SK-N-MC (cell line): ENCODE data around the gene PTPRJ.
"Not testable (repeated sequence)": the region's sequence is repeated elsewhere in the genome, so short reads cannot be mapped to it uniquely, and the experiment has no call there.

ENCODE experiments used
- DNase-seq: peaks from one replicate; pipeline ENCODE4 v3.0.0-alpha.2; 2011; ENCODE audit warnings: low read depth, low spot score
- H3K27ac ChIP-seq: fragments of 200-600 bp; sonication (generic); 2 replicates; pipeline ENCODE4 v1.5.1; 2016; ENCODE audit warnings: mixed run types
- H3K36me3 ChIP-seq: fragments of 200-600 bp; sonication (generic); 2 replicates; pipeline ENCODE4 v1.6.1; 2017; ENCODE audit warnings: antibody characterized with exemption, low read length, mixed read lengths; ENCODE audit not compliant: insufficient read depth
- H3K4me3 ChIP-seq: fragments of 200-600 bp; sonication (generic); 2 replicates; pipeline ENCODE4 v1.5.1; 2016
- H3K9ac ChIP-seq: fragments of 200-600 bp; sonication (generic); 2 replicates; pipeline ENCODE4 v1.8.0; 2017; ENCODE audit warnings: mixed run types, mixed read lengths; ENCODE audit not compliant: insufficient read length
- H3K9me3 ChIP-seq: fragments of 200-600 bp; sonication (generic); 2 replicates; pipeline ENCODE4 v1.6.1; 2017; ENCODE audit warnings: low read depth, mild to moderate bottlenecking, antibody characterized with exemption, low read length, moderate library complexity, mixed read lengths
- EZH2 ChIP-seq: fragments of 200-600 bp; sonication (generic); IDR thresholded peaks from one replicate; pipeline ENCODE4 v1.6.1; 2017; ENCODE audit warnings: antibody characterized with exemption
- FOXP2 ChIP-seq: optimal IDR thresholded peaks from 2 replicates; pipeline ENCODE3; 2011; ENCODE audit warnings: mild to moderate bottlenecking, moderate library complexity; ENCODE audit not compliant: insufficient read depth; ENCODE audit errors: extremely low read length, control extremely low read depth
- POLR2AphosphoS5 ChIP-seq: IDR thresholded peaks from 2 replicates; pipeline ENCODE4 v1.6.1; 2012; ENCODE audit warnings: mild to moderate bottlenecking, low read depth, low read length, borderline replicate concordance

PTPRJ gene

GRCh38 chr11:47946682-47947559, 33.4 kb upstream of the PTPRJ start:
- H3K27ac ChIP-seq = no peak overlapping the region
- no peak overlapping the region for H3K4me3 ChIP-seq
- no peaks in the 10 kb centered on the region for H3K9me3 ChIP-seq
- no peak for DNase-seq
- no peak overlapping the region for H3K9ac ChIP-seq
- TF ChIP-seq EZH2 (no peak), POLR2AphosphoS5 (no peak), FOXP2 (no peak)
- no peaks in the 10 kb centered on the region for H3K36me3 ChIP-seq

GRCh38 chr11:47948137-47948536, 32.2 kb upstream of the PTPRJ start:
- TF ChIP-seq POLR2AphosphoS5 = no peak
- no peak for TF ChIP-seq EZH2
- no peak for TF ChIP-seq FOXP2
- no peaks in the 10 kb centered on the region for H3K9me3 ChIP-seq
- no peak overlapping the region for H3K27ac ChIP-seq
- no peak for DNase-seq
- H3K36me3 ChIP-seq = no peaks in the 10 kb centered on the region
- H3K9ac ChIP-seq = no peak overlapping the region
- no peak overlapping the region for H3K4me3 ChIP-seq

- H3K9ac ChIP-seq, DNase-seq, H3K9me3 ChIP-seq, H3K36me3 ChIP-seq, H3K4me3 ChIP-seq, H3K27ac ChIP-seq: not testable (repeated sequence)
Observed at GRCh38 chr11:47949001-47949675, 31.2 kb upstream of the PTPRJ start.

GRCh38 chr11:47950396-47950795, 30.0 kb upstream of the PTPRJ start:
- Histone ChIP-seq H3K27ac (no peak overlapping the region), H3K4me3 (no peak overlapping the region), H3K9me3 (no peaks in the 10 kb centered on the region)

GRCh38 chr11:47951504-47951903, 28.9 kb upstream of the PTPRJ start:
- DNase-seq, H3K36me3 ChIP-seq, H3K9me3 ChIP-seq, H3K9ac ChIP-seq, H3K27ac ChIP-seq, H3K4me3 ChIP-seq: not testable (repeated sequence)

More at GRCh38 chr11:47950396-47950795, 30.0 kb upstream of the PTPRJ start:
- Histone ChIP-seq H3K9ac (no peak overlapping the region), H3K36me3 (no peaks in the 10 kb centered on the region)
- peak; percentile 28 for DNase-seq
- TF ChIP-seq FOXP2 = no peak

- Histone ChIP-seq H3K27ac (no peak overlapping the region), H3K4me3 (no peak overlapping the region), H3K36me3 (no peaks in the 10 kb centered on the region), H3K9ac (no peak overlapping the region), H3K9me3 (no peaks in the 10 kb centered on the region)
- DNase-seq = no peak
- no peak for TF ChIP-seq EZH2
Observed at GRCh38 chr11:47955061-47955755, 25.2 kb upstream of the PTPRJ start.

- no peaks in the 10 kb centered on the region for H3K36me3 ChIP-seq
- DNase-seq = no peak
- H3K4me3 ChIP-seq = no peak overlapping the region
- no peak overlapping the region for H3K9ac ChIP-seq
- no peak overlapping the region for H3K27ac ChIP-seq
- no peak for TF ChIP-seq FOXP2
- no peak for TF ChIP-seq EZH2
- TF ChIP-seq POLR2AphosphoS5 = no peak
- H3K9me3 ChIP-seq = no peaks in the 10 kb centered on the region
Observed at GRCh38 chr11:47960015-47960414, 20.3 kb upstream of the PTPRJ start.

GRCh38 chr11:47961383-47961782, 19.0 kb upstream of the PTPRJ start:
- Histone ChIP-seq H3K27ac (no peak overlapping the region), H3K9me3 (no peaks in the 10 kb centered on the region), H3K9ac (no peak overlapping the region), H3K4me3 (no peak overlapping the region), H3K36me3 (no peaks in the 10 kb centered on the region)
- no peak for DNase-seq
- TF ChIP-seq POLR2AphosphoS5 = no peak
- TF ChIP-seq FOXP2 = no peak
- TF ChIP-seq EZH2 = no peak

- Histone ChIP-seq H3K4me3 (no peak overlapping the region), H3K27ac (no peak overlapping the region), H3K9ac (no peak overlapping the region), H3K9me3 (no peaks in the 10 kb centered on the region), H3K36me3 (no peaks in the 10 kb centered on the region)
- no peak for DNase-seq
- TF ChIP-seq FOXP2 = no peak
- TF ChIP-seq POLR2AphosphoS5 = no peak
- TF ChIP-seq EZH2 = no peak
Observed at GRCh38 chr11:47964546-47964945, 15.8 kb upstream of the PTPRJ start.
